Renal pelvis (tissue), 4 donors: ENCODE results near the gene ARAP1. TPM values are rescaled to one million over a fixed set of nuclear protein-coding genes. Genes with fewer than 3 reads are reported as not detected.

ENCODE experiments used
- DNase-seq: peaks from one replicate; pipeline ENCODE4 v3.0.0-alpha.2; 2013
- polyA plus RNA-seq, 3 donors: library from polyadenylated mRNA; unstranded; fragments of 120-200 nt; gene quantifications; one replicate each; pipeline ENCODE4 v1.2.1, GENCODE V29; 2013; ENCODE audit not compliant: insufficient read length in 3 of 3

The ARAP1 gene
- polyA plus RNA-seq, 3 donors = 77.6 to 82.1 (median 82.0) TPM

GRCh38 chr11:72766152-72766902, 14.1 kb upstream of the ARAP1 start:
- no peak for DNase-seq

GRCh38 chr11:72764503-72764902, 12.3 kb upstream of the ARAP1 start:
- DNase-seq = no peak

- no peak for DNase-seq
These were observed 11.6 kb upstream of the ARAP1 start for GRCh38 chr11:72763823-72764222.

GRCh38 chr11:72762641-72763304, 10.6 kb upstream of the ARAP1 start:
- no peak for DNase-seq

GRCh38 chr11:72760539-72761405, 8.6 kb upstream of the ARAP1 start:
- no peak for DNase-seq

- no peak for DNase-seq
These were observed 7.3 kb upstream of the ARAP1 start for GRCh38 chr11:72759468-72759985.

GRCh38 chr11:72758690-72759389, 6.6 kb upstream of the ARAP1 start:
- DNase-seq = peak; percentile 65

GRCh38 chr11:72758304-72758689, 6.1 kb upstream of the ARAP1 start:
- no peak for DNase-seq

- DNase-seq = no peak
These were observed 3.6 kb upstream of the ARAP1 start for GRCh38 chr11:72755713-72756285.

- no peak for DNase-seq
These were observed 2.4 kb upstream of the ARAP1 start for GRCh38 chr11:72754544-72755155.

GRCh38 chr11:72754149-72754543, 1.9 kb upstream of the ARAP1 start:
- no peak for DNase-seq

- no peak for DNase-seq
These were observed 1.3 kb upstream of the ARAP1 start for GRCh38 chr11:72753341-72754148.

- DNase-seq = no peak
These were observed 806 bp downstream of the ARAP1 start for GRCh38 chr11:72751116-72752087.

- DNase-seq = no peak
These were observed 1.6 kb downstream of the ARAP1 start for GRCh38 chr11:72750556-72751115.

GRCh38 chr11:72750086-72750485, 2.1 kb downstream of the ARAP1 start:
- DNase-seq = no peak

GRCh38 chr11:72747289-72747855, 4.8 kb downstream of the ARAP1 start:
- no peak for DNase-seq

- DNase-seq = no peak
These were observed 5.4 kb downstream of the ARAP1 start for GRCh38 chr11:72746821-72747220.

GRCh38 chr11:72745925-72746550, 6.2 kb downstream of the ARAP1 start:
- no peak for DNase-seq
